ENCODE measurements around the gene GNPTG.

GNPTG gene

GRCh38 chr16:1309888-1310831 lies 41.6 kb upstream of the GNPTG start:
- peak overlapping the region; percentile 86 for H3K4me3 ChIP-seq (ENCODE audit: low read depth, low read length)
- TF ChIP-seq, protein P1, sequence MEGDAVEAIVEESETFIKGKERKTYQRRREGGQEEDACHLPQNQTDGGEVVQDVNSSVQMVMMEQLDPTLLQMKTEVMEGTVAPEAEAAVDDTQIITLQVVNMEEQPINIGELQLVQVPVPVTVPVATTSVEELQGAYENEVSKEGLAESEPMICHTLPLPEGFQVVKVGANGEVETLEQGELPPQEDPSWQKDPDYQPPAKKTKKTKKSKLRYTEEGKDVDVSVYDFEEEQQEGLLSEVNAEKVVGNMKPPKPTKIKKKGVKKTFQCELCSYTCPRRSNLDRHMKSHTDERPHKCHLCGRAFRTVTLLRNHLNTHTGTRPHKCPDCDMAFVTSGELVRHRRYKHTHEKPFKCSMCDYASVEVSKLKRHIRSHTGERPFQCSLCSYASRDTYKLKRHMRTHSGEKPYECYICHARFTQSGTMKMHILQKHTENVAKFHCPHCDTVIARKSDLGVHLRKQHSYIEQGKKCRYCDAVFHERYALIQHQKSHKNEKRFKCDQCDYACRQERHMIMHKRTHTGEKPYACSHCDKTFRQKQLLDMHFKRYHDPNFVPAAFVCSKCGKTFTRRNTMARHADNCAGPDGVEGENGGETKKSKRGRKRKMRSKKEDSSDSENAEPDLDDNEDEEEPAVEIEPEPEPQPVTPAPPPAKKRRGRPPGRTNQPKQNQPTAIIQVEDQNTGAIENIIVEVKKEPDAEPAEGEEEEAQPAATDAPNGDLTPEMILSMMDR (IDR thresholded peaks at IDR 0.05; ENCODE audit: low read depth, low read length), result no peak
- DNase-seq, result no peak
- peak overlapping the region; percentile 83 for H3K27ac ChIP-seq
- no peaks in the 10 kb centered on the region for H3K9me3 ChIP-seq (ENCODE audit: severe bottlenecking)
- H3K36me3 ChIP-seq, result peaks cover 48% of the 10 kb centered on the region
- no peaks in the 10 kb centered on the region for H3K27me3 ChIP-seq (ENCODE audit: insufficient read depth, low read depth, severe bottlenecking)

DNA sequence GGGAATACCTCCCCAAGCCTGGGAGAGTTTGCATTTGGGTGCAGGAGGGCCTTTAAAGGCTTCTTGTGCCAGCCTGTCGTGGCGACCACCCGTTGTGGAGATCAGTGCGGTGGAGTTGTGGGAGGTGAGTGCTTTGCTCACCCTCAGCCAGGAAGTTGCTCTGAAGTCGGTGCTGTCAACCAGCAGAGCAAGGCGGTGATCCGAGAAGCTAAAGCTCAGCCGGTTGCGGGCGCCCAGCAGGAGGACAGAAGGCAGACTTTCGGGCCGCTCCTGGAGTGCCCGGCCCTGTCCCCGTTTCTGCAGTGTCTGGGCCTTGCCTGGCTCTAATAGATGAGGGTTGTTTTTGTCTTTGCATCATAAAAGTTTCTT lies 40.9 kb upstream of the GNPTG start:
- Histone ChIP-seq H3K9me3 (ENCODE audit: severe bottlenecking) (no peaks in the 10 kb centered on the region), H3K36me3 (peaks cover 55% of the 10 kb centered on the region), H3K27ac (peak overlapping the region; percentile 83), H3K27me3 (ENCODE audit: insufficient read depth, low read depth, severe bottlenecking) (no peaks in the 10 kb centered on the region), H3K4me3 (ENCODE audit: low read depth, low read length) (peak overlapping the region; percentile 86)
- DNase-seq, result no peak
- TF ChIP-seq, protein P1 (IDR thresholded peaks at IDR 0.05; ENCODE audit: low read depth, low read length), result no peak

GRCh38 chr16:1311212-1311737 lies 40.5 kb upstream of the GNPTG start:
- H3K9me3 ChIP-seq (ENCODE audit: severe bottlenecking), result no peaks in the 10 kb centered on the region
- no peaks in the 10 kb centered on the region for H3K27me3 ChIP-seq (ENCODE audit: insufficient read depth, low read depth, severe bottlenecking)
- H3K27ac ChIP-seq, result no peak overlapping the region; the same call in 1 of the 2 replicates
- H3K4me3 ChIP-seq (ENCODE audit: low read depth, low read length), result peak overlapping the region; percentile 86
- TF ChIP-seq, protein P1 (IDR thresholded peaks at IDR 0.05; ENCODE audit: low read depth, low read length), result no peak
- DNase-seq, result no peak
- H3K36me3 ChIP-seq, result peaks cover 59% of the 10 kb centered on the region

DNA sequence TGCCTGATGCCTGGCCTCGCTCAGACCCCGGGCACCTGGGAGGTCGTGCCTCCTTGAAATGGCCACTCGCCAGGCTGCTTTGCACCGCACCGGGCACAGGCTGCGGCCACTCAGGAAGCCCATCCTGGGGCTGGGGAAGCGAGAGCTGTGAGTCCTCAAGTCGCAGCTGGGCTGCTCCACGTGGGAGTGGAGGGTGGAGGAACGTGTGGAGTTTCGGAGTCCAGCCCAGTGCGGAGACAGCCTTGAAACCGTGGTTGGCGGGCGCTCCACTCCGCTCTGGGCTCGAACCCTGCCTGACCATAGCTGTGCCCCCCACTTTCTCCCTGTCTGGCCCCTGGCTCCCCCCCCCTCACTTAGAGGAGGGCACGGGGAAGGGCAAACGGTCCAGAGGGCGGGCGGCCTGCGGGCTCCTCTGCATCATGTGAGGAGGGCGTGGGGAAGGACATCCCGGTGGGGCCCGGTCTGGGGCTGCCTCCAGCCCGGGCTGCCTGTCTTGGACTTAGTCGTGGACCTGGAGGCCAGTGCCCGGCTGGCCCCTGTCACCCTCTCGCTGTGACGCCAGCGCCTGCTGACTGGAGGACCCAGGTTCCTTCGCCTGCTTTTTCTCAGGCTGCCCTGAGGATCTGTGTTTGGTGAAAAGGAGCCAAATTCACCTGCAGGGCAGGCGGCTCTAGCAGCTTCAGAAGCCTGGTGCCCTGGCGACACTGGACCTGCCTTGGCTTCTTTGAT lies 39.8 kb upstream of the GNPTG start:
- H3K27ac ChIP-seq, result no peak overlapping the region
- no peaks in the 10 kb centered on the region for H3K9me3 ChIP-seq (ENCODE audit: severe bottlenecking)
- H3K27me3 ChIP-seq (ENCODE audit: insufficient read depth, low read depth, severe bottlenecking), result no peaks in the 10 kb centered on the region
- no peak overlapping the region for H3K4me3 ChIP-seq (ENCODE audit: low read depth, low read length)
- peaks cover 66% of the 10 kb centered on the region for H3K36me3 ChIP-seq
- DNase-seq, result no peak
- TF ChIP-seq, protein P1 (IDR thresholded peaks at IDR 0.05; ENCODE audit: low read depth, low read length), result no peak

- Histone ChIP-seq H3K36me3 (peaks cover 71% of the 10 kb centered on the region), H3K27ac (no peak overlapping the region), H3K9me3 (ENCODE audit: severe bottlenecking) (no peaks in the 10 kb centered on the region), H3K4me3 (ENCODE audit: low read depth, low read length) (no peak overlapping the region), H3K27me3 (ENCODE audit: insufficient read depth, low read depth, severe bottlenecking) (no peaks in the 10 kb centered on the region)
- DNase-seq, result no peak
- TF ChIP-seq, protein P1 (IDR thresholded peaks at IDR 0.05; ENCODE audit: low read depth, low read length), result no peak
These were observed 39.3 kb upstream of the GNPTG start for GRCh38 chr16:1312467-1312816.

Measured in WERI-Rb-1 (cell line).